ENCODE data around the gene KRCC1.
"Not testable (repeated sequence)": the region's sequence is repeated elsewhere in the genome, so short reads cannot be mapped to it uniquely, and the experiment has no call there.

The KRCC1 gene

DNA sequence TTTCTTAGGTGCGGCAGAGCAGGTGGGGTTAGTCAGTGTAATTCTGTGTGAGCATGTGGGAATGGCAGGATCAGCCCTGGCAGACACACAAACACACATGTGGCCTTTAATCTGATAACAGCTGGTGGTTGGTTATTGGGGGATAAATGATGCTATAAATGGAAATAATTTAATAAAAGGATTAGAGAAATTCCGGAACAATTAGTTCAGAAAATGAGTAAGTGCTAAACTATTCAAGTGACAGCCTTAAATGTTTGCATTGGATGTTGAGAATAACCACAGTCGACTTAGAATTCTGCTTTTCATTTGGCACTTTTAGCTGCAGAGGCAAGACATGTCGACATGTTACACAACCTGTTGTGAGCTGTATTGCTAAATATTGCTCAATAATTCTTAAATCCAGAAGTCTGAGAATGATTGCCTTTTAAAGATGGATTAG is 19.3 kb upstream of the KRCC1 start:
- DNase-seq: no peak

- DNase-seq: no peak
Observed at GRCh38 chr2:88074150-88074549, 18.6 kb upstream of the KRCC1 start.

DNA sequence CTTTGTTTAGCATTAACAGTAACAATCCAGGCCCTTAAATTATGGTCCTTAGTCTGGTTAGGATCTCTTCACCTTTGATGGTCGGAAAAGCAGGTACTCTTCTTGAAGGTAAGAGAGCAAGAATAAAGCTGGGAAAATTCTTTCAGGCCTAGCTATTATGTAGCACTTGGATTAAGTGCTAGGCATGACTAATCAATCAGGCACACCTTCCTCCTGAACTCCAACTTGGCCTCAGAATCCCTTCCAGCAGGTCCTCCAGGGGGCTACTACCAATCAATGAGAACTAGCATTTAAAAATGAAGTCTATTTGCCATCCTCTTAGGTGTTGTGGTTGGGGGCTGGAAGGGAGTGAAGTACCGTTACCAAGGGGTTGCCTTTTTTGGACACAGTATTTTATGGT is 15.8 kb upstream of the KRCC1 start:
- no peak for DNase-seq

DNA sequence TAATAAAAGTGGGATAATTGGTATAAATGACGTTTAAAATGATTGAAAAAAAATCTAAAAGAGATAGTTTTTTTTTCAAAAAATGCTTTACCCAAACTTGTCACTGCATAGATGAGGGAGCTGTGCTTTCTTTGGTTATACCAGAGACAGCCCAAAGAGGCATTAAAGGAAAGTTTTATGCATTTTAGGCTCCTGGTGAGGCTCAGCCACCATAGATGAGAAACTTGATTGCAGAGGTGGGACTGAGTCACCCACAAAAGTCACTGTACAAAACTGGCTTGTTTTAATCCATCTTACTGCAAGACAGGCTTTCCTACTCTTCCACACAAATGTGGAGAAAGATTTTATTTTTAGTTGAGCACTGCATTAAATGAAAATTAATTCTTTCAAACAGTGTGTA is 14.5 kb upstream of the KRCC1 start:
- DNase-seq: no peak

DNA sequence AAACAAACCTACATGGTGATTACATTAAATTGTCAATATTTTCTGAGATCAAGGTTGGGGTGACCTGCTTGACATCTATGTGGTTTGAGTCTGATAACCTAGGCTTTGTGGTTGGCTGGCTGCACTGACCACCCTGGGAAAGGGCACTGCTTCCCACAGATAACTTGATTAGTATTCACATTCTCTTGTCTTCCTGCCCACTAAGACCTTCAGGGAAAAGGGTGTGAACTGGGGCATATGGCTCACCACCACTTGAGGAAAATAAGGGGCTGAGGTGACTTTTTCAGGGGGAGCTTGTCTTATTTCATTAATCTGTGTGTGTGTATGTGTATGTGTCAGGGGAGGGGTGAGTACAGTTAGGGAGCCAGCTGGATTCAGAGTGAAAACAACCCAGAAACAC is 13.5 kb upstream of the KRCC1 start:
- no peak for DNase-seq

DNA sequence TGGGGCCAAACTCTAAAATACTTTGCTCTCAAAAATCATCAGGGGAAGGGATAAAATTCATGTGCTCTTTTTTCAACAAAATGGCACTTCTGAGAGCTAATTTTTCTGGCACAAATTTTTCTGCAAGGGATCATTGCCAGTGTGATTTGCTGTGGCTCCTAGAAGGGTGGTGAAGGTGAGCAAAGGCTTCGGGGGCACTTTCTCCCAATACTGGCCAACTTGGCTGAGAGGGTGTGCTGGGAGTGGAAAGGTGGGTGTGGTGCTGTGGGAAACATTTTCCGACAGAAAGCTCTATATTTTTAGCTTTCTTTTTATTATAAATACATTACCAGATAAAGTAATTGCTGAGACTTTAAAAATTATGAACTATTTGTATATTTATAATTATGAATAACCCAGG is 12.5 kb upstream of the KRCC1 start:
- no peak for DNase-seq

- DNase-seq: no peak
Observed at GRCh38 chr2:88067598-88067997, 12.0 kb upstream of the KRCC1 start, which contains the start of gene SMYD1. SMYD1 (plus strand) TSS chr2:88067825; CDS start chr2:88067865, 40 bp downstream.

DNA sequence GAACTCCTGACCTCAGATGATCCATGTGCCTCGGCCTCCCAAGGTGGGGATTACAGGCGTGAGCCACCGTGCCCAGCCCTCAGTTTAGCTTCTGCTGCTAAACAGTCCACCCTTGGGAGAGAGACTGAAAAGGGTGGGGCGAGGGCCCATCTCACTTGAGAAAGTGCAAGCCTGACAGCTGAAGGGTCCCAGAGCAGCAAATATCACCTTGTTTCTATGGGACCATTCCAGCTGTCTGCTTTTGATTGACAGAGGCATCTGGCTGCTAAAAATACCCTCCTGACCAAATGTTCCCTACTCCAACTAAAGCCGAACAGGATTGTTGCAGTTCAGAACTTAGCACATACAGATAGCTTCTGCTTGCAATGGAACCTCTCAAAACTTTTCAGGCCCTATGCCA is 11.6 kb upstream of the KRCC1 start:
- DNase-seq: no peak

DNA sequence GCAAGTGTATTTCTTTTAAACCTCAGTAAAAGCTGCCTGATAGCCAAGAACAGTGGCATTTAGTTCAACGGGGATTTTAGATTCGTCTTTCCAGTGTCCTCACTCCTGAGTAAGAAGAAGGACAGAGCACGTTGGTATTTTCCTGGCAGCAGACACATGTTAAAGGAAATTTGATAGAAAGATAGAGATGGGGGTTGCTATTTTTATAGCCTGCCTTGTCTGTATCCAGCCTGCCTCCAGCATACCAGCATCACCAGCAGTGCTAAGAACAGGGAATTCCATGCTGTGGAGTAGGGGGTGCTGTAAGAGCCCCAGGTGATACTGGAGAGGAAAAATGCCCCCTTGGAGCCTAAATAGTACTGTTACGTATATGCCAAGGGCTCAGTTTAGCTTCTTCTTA is 11.0 kb upstream of the KRCC1 start:
- DNase-seq: no peak

DNA sequence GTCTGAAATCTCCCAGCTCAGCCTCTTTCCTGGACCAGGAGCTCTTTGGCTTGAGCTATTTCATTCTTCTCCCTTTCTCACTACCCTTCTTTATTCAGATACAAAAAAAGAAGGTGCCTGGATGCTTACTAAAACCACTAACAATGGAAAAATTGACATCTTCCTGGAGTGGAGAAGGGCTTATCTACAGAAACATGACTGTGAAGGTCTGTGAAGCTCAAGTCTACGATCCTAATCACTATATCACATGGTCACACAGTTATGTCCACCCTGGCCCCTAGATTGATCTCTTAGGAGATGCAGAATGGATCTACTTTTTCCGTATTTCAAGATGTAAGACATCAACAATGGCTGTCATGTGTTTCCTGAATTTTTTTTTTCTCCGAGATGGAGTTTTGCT is 5.7 kb upstream of the KRCC1 start:
- no peak for DNase-seq

DNA sequence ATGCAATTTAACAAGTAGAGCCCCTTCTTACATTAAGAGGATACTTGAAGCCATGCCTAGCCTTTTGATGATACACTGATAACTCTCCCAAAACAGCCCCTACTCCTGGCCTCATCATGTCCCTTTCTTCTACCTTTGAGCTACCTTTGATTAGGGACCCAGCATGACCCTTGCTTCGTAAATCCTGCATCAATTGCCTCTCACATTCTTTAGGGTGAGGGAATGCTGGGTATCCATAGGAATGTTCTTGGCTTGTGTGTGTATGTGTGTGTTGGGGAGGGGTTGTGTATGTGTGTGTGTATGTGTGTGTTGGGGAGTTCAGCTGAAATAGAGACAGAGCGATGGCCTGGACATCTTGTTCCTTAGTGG is 5.3 kb upstream of the KRCC1 start:
- DNase-seq: no peak

DNA sequence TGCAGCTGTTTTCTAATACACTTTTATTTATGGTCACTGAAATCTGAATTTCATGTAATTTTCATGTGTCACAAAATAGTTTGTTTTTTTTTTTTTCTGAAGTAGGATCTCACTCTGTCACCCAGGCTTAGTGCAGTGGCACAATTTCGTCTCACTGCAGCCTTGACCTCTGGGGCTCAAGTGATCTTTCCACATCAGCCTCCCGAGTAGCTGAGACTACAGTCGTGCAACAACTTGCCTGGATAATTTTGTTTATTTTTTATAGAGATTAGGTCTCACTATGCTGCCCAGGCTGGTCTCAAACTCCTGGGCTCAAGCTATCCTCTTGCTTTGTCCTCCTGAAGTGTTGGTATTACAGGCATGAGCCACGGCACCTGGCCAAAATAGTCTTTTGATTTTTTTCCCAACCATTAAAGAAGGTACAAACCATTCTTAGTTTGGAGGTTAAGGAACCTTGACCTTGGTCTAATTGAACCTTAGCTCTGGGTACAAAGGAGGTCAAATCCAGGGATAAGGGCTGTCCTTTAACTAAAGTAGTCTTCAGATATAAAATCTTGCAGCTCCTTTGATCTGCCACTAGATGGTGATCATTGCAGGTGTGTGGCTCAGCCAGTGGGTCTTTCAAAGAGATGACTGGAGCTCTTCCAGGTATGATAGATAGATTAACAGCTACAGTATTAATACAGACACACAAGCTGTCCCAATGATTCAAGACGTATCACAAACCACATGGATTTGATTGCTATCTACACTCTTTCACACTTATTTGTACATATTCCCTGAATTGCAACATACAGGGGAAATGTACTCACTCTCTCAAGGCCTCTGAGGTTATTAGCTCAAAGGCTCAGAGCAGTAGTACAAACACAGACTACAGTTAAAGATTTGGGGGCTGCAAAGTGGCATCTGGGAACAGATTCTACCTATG is 4.7 kb upstream of the KRCC1 start:
- peak; percentile 11 for DNase-seq

GRCh38 chr2:88058191-88058590 is 2.6 kb upstream of the KRCC1 start:
- no peak for DNase-seq

DNA sequence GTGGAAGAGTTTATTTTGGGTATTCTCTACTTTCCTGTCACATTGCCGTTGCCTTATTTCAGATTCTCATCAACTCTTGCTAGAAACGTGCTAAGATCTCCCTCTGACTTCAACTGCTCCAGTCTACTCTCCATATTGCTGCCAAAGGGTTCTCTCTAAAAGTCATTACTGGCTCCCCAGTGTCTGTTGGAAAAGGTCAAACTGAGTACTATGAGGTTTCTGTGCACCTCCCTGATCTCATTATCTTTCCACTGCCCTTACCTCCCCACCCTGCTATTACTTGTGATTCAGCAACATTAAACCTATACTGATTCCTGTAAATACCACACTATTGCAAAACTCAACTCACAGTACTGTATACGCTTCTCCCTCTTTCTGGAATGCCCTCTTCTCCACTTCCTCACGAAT is 1.9 kb upstream of the KRCC1 start:
- no peak for DNase-seq

- no peak for DNase-seq
Observed at GRCh38 chr2:88054782-88055370, 707 bp downstream of the KRCC1 start.

GRCh38 chr2:88053934-88054781 is 1.4 kb downstream of the KRCC1 start:
- no peak for DNase-seq

DNA sequence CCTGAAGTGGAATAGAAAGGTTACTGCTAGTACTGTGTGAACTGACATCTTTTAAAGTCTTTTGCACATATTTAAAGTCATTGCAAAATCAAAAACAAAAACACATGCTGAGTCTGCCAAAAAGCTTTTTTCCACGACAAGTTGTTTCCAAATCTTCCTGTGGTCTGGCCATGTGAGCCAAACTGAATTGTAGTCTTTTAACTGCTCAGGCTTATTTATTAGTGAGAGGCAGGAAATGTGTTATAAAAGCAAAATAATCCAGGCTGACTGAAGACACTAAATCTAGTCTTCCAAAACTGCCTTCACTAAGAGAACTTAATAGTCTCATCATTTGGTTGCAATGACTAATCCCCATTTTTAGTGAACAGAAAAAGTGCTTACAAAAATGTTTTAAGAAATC is 2.3 kb downstream of the KRCC1 start:
- DNase-seq: no peak

- no peak for DNase-seq
Observed at GRCh38 chr2:88051792-88052191, 3.8 kb downstream of the KRCC1 start.

DNA sequence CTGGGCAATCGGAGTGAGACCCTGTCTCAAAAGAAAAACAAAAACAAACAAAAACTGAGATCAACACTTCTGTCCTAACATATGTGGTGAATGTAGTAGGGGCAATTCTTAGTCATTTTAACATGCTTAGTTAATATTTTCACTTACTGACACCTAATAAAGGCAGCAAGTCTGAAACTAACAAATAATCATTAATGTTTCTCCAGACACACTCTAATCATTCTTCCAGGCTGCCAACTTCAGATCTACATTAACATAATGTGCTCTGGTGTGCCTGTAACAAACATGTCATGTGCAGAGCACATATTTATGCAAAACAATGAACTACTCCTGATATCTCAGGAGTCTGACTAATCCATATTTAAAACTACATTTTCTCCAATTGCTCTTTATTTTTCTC is 6.0 kb downstream of the KRCC1 start:
- DNase-seq: no peak

- no peak for DNase-seq
Observed at GRCh38 chr2:88048541-88048940, 7.0 kb downstream of the KRCC1 start.

- DNase-seq: not testable (repeated sequence)
Observed at GRCh38 chr2:88045561-88045960, 10.0 kb downstream of the KRCC1 start.

DNA sequence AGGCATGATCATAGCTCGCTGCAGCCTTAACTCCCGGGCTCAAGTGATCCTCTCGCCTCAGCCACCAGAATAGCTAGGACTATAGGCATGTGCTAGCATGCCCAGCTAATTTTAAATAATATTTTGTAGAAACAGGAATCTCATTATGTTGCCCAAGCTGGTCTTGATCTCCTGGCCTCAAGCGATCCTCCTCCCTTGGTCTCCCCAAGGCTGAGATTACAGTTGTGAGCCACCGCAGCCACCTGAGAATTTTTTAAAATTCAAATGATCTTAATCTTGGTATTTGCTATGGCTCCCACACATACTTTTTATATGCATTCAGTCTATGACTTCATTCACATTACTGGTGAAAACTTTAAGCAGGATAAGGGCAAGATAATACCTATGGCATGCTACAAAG is 13.1 kb downstream of the KRCC1 start:
- DNase-seq: no peak

DNA sequence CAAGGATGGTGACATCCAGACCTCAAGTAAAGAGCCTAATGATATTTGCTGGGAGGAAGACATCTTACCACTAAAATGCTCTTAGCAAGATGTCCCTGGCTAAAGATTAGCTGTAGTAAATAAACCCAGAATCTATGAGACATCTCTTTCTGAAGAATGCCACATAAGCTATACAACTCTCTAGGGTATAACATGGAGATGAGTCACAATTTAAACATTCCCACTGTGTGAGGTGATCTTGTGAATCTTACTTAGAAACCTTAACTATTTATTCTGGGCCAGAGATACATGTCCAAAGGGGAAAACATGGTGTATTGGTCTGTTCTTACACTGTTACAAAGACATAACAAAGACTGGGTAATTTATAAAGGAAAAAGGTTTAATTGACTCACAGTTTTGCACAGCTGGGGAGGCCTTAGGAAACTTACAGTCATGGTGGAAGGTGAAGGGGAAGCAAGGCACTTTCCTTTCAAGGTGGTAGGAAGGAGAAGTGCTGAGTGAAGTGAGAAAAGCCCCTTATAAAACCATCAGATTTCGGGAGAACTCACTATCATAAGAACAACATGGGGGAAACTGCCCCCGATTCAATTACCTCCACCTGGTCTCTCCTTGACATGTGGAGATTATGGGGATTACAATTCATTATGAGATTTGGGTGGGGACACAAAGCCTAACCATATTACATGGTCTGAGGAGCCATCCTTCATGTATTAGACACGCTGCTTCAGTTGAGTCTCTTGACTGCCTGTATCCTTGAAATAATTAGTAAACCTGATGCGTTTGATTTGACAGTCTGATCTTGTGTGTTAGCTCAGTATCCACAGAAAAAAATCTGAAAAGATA is 17.1 kb downstream of the KRCC1 start:
- no peak for DNase-seq

Data from NCI-H748 treated with DMSO at 0.1 percent for 48 hours (cell line).